C1 segment of cervical spinal cord (tissue), 14 donors: ENCODE measurements around the gene CLSTN2.
A peak's percentile ranks its signal among the peaks of the same experiment; 100 is the strongest.

Source experiments
- DNase-seq, 14 donors: peaks; one replicate each; lab custom pipeline; 2025; lab: John Stamatoyannopoulos, UW

Gene CLSTN2

DNA sequence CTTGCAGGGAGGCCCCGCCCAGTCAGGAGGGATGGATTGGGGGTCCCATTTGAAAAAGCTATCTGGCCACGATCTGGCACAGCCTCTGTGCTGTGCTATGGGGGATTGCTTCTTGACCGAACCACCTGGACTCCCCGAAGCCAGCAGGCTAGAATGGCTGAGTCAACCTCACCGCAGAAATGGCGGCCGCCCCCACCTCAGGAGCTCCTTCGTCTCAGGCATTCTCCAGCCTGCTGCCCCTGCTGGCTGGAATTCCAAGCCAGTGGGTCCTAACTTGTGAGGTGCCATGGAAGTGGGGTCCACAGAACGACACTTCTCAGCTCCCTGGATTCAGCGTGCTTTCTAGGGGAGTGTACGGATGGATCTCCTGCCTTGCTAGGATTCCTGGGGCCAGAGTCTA, 562.3 kb downstream of the CLSTN2 start:
- DNase-seq = no peak

DNA sequence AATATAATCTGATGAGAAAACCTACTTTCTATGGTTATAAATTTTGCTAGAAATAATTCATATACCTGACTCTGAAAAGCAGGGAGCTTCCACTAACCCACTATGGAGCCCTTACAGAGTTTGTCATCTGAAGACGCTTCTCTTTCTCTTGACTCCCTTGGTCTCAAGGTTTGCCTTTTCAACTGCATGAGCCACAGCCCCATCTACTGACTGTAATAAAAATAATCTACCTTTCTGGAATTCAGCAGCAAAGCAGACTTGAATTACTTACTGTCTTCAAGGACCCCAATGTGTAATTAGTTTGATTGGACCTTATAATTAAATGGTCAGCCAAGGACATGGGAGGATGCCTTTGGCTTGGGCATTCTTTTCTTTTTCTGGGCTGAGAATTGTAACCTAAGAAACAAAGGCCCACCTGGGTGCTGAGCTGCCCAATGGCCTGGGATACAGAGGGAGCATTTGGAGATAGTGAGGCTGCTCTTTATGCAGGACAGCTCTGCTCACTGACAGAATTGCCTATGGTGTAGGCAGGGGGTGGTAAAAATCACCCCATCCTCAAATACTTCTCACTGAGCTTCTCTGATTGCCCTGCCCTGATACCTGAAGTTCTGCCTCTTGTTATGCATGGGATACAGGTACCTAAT, 564.3 kb downstream of the CLSTN2 start:
- no peak for DNase-seq

DNA sequence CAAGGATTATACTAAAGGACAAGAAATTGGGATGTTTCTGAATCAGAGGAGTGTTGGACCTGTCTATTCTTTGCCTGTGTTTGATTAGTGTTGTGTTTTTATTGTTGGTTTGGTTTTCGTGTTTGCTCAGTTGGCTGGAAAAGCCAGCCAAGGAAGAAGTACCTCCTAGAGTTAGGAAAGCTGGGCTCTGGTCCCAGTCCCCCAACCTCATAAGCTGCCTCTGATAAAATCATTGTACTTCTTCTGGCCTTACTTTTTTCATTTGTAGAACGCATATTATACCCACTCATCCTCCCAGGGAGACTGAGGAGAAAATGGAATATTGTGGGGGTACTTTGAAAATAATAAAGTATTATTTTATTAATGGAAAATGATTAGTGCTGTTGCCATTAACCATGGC, 565.5 kb downstream of the CLSTN2 start:
- no peak for DNase-seq

DNA sequence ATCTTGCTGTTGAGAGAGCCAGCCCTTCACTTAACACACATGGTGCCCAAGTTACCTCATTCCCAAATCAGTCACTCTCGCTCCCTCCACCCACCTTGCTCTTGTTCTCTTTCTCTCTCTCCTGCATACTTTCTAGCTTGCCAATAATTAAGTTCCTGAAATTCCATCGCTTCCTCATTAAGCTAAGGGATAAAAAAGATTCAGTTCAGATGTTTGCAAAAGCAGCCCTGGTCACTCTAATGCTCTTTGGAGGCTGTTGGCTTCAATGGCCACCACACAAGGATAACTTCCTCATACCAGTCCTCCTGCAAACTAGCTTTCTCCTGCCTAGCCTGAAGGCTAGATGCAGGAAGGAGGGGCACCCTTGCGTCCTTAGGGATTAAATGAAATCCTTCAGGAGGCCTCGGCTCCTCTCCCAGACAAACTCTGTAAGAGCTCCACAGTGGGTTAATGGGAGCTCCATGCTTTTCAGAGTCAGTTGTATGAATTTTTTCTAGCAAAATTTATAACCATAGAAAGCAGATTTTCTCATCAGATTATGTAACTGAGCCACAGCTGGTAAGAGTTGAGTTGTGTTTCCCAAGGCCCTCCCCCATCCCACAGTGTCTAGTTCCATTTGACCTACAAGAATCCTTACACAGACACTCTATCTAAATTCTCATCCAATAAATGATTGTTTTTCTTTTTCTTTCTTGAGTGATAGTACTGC, 566.2 kb downstream of the CLSTN2 start:
- DNase-seq = no peak

DNA sequence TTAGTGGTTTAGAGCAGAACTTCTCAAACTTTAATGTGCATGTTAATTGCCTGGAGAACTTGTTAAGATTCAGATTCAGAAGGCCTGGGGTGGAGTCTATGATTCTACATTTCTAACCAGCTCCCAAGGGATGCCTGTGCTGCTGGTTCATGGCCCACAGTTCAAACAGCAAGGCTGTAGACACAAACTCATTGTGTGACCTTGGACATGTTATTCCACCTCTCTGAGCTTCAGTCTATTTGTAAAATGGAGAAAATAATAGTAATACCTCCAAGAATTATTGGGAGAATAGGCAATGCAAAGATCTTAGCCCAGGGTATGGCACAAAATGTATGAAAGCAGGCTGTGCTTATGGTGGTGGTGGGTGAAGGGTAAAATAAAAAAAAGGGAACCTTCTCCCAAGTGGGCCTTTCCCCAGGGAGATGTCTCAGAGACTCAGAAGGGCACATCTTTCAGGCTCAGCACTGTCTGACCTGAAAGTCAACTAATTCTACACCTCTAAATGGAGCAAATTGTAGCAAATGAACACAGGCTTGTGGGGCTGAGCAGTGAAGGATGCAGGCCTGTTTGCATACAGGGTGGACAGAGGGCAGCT, 566.9 kb downstream of the CLSTN2 start:
- DNase-seq = no peak

DNA sequence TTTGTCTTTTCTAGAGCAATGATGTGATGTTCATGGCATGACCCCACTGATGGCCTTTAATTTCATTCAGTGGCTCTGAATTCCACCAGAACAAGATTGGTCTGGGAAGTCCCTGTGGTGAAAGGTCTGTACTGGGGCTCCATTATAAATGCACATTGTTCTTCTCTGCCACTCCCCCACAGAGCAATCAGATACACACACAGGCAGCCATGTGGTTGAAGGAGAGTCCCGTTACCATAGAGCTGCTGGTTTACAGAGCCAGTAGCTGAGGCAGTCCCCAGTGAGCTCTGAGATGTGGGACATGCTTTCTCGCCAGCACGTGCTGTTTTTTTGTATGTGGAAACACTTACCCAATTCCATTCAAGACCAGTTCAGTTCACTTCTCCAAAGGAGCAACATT, 570.2 kb downstream of the CLSTN2 start:
- peak in 3 of 14 donors; percentile 2 to 10 (median 10) for DNase-seq

DNA sequence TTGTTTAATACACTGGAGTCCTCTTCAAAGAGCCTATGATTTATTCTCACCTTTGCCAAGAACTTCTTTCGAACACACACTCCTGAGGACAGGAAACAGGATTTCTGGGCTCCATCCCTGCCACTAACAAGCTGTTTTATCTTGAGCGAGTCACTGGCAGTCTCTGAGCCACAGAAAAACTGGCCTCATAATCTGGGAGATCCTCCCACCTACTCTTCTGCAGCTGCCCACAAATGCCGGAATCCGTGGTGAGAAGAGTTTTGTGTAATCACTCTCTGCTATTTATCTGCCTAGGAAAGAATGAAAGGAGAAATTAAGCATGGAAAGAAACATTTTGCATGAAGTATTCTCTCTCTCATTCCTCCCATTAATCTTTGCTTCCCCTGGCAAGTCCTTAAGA, 570.9 kb downstream of the CLSTN2 start:
- no peak for DNase-seq

DNA sequence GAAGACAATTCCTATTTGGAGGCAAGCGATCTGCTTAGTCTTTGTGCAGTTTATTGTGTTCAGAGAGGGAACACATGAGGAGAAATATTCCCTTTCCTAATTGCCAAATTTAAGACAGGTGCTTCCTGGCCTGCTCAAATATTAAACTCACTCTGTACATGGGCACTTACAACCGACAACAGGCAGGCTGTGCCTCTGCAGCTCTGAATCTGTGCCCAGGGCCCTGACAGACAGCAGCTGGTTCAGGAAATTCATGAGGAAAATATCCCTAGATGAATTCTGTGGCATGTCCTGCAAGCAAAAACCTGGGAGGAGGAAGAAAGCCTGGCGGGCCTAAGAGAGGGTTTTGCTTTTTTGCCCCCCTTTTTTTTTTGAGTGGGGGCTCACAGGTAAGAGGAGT, 573.6 kb downstream of the CLSTN2 start:
- no peak for DNase-seq

DNA sequence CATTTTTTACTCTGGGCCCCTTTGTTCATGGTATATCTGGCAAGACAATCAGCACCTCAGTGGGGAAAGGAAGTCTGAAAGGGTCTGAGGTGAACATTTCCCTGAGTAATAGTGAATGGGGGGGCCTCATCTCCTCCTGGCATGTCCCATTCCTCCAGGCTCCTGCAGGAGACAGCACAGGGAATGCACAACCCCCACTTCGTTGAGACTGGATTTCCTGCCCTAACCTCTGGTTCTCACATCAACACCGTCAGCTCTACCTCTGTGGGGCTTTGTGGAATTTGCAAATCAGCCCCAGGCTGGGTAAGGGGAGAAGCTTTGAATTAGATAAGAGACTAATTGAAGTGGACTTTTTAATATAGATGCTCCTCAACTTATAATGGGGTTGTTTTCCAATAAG, 574.5 kb downstream of the CLSTN2 start:
- DNase-seq = no peak

DNA sequence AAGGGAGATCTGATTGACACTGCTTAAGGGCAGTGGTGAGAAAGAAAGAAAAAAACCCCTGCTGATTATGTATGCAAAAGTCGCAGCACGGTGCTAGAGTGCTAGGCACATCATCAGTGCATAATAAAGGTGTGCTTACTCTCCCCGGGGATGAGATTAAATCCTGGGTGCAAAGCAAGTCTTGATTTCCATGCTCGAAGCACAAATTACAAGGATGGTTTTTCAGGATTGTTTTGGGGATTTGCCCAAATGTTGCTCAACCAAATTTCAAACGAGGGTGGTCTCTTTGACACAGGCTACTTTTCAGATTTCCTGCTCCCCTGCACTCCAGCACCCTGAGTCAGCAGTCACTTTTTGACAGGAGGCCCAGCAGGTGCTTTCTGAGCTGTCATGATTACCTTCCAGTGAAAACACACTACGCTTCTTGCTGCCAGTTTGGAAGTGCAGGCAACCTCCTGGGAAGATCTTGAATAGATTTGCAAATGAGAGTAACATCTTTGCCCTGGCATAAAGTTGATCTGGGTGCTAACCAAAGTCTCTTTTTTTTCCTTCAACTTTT, 575.4 kb downstream of the CLSTN2 start:
- no peak for DNase-seq

DNA sequence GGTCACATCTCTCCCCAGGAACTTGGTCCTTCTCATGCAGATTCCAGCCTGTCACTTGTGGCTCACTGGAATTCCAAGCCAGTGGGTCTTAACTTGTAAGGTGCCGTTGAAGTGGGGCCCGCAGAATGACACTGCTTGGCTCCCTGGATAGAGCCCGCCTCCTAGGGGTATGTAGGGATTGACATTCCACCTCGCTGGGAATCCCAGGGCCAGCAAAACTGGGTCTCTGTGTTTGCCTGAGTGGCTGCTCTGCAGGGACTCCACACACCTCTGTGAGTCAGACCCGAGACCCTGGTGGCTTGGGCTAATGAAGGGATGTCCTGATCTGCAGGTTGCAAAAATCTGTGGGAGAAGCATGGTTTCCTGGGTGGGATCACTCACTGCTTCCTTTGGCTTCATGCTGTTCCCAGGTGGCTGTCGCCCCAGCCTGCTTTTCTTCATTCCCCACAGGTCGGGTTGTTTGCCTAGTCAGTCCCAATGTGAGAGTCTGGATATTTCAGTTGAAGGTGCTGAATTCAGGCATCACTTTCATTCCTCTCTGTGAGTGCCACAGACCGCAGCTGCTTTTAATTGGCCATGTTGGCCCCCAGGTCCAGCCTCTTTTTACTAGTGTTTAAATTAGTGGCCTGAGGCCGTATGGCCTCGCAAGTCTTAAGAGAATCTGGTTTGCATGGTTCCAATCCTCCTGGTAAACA, 586.9 kb downstream of the CLSTN2 start:
- no peak for DNase-seq

DNA sequence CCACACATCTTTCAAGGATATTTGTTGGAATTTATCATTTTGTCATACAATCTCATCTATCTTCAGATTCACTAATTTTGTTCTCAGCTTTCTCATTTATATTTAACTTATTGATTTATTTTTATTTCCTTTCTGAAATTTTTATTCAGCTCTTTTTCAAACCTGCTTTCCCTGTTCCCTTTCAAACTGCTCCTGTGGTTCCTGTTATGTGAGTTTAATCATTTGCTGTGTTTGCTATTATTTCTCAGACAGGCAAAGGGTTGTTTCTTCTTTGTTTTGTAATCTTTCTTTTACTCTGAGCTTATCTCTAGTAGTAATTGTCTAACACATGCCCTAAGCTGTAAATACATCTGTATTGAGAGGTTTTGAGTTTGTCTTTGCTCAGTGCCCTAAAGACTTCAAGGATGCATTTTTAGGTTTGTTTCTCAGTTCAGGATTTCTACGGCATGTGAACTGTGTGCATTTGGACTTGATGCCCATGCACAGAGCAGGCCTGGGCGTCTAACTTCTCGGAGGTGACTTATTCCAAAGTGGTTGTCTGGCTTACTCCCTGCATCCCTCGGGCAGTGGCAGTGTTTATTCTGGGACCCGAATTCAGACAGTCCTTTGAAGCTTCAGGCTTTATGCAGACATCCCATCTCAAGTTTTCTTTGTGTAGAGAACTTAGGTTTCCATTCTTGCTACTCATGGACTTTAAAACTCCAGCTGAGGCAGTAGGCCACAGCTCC, 587.8 kb downstream of the CLSTN2 start:
- no peak for DNase-seq

DNA sequence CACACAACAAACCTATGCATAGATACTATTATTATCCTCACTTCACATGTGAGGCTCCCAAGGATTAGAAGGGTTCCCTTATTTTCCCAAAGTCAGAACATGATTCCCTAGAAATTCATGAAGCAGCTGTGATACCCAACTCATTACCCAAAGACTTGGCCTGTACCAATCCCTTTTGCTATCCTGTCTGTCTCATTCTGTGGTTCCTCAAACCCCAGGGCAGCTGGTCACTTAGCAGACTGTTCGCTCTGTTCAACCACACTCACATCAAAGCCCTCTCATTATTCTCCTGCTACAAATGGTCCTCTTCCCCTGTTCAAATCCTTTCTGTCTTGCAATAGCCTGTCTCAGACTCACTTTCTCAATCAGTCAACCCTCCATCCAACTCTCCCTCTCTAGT, 588.6 kb downstream of the CLSTN2 start:
- DNase-seq = no peak

DNA sequence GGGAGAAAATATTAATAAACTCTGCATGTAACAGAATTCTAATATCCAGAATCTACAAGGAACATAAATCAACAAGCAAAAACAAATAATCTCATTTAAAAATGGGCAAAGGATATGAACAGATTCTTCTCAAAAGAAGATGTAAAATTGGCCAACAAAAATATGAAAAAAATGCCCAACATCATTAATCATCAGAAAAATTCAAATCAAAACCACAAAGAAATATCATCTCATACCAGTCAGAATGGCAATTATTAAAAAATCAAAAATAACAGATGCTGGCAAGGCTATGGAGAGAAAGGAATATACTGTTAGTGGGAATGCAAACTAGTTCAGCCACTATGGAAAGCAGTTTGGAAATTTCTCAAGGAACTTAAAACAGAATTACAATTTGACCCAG, 592.2 kb downstream of the CLSTN2 start:
- no peak for DNase-seq

DNA sequence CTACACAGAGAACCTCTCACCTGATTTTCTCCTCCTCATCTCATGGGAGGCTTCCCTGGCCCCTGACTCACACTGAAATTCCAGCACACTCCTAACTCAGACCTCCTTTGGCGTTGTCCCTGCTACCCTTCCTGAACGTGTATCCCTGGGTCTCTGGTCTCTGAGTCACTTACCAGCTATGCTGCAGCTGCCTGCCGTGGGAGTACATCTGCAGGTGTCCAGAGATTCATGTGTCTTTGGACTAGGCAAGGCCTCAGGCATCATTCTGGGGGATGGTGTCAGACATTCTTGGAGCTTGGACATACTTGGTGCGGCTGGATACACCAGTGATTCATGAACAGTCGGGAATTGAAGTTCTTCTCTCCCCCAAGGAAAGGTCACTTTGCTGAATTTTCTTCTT, 594.1 kb downstream of the CLSTN2 start:
- DNase-seq = no peak

DNA sequence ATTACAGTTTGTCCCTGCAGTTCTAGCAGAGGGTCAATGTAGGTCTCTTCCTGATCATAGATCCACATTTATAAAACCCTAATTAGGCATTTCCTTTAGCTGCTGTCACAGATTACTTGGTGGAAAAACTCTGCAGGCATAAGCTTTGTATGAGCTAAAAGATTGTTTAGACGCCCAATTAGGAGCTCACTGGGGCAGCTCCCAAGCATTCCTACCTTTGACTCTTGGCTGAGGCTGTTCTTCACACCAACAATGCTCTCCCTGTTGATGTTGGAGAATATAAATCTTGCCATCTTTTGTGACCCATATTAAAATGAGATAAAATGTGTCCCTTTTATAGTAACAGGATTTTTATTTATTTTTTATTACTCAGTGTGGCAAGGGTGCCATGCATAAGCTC, 594.6 kb downstream of the CLSTN2 start:
- no peak for DNase-seq

DNA sequence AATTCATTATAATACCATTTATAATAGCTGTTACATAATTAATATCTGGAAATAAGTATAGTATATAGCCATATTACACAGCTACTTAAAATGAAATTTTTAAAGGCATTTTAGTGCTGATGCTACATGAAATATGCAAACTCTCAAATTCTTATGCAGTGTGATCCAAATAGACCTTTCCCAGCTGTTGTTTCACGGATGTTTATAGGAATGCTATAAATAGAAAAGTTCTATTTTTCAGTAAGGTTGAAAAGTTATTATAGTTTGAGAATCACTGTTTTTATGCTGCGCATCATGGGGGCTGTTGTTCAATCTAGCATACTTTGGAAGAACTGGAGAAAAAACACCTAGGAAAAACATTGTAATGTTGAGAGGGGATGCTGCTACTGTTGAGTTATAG, 595.1 kb downstream of the CLSTN2 start:
- no peak for DNase-seq

DNA sequence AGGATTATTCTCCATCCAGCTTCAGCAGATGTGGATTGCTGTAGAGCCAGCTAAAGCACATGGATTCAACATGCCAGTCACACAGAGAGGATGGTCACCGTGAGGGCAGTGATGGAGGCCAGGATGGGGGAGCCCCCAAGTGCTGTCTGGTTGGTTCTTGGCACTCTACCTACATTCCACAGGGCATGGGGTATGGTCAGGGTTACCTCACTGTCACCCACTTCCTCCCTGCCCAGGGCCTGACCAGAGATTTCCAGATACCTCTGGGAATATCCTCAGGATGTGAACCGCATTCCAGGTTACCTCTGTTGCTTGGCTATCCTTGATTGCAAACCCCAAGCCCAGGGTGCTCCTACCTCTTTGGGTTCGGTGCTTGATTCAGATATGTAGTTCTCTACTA, 595.6 kb downstream of the CLSTN2 start:
- no peak for DNase-seq

DNA sequence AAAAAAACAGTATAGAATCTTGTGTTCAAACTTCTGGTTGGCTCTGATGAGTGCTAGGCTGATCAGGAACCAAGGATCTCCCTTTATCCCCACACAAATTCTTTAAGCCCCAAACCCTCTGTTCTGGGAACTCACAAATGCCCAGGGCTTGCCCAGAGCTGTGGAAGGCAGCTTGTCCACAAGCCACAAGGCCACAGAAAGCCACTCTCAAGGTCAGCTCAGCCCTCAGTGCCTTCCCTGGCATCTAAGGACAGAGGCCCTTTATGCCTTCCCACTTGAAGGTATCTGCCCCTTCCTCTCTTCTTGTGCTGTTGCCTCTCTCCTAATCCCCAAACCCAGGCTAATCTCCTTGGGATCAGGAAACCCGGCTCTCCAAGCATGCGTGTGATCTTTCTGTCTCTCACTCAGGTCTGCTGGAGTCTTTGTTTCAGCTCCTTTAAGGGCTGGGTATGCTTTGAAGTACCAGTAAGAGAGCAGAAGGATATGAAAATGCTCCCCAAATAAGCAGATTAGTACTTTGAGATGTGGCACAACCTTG, 597.9 kb downstream of the CLSTN2 start:
- DNase-seq = no peak

DNA sequence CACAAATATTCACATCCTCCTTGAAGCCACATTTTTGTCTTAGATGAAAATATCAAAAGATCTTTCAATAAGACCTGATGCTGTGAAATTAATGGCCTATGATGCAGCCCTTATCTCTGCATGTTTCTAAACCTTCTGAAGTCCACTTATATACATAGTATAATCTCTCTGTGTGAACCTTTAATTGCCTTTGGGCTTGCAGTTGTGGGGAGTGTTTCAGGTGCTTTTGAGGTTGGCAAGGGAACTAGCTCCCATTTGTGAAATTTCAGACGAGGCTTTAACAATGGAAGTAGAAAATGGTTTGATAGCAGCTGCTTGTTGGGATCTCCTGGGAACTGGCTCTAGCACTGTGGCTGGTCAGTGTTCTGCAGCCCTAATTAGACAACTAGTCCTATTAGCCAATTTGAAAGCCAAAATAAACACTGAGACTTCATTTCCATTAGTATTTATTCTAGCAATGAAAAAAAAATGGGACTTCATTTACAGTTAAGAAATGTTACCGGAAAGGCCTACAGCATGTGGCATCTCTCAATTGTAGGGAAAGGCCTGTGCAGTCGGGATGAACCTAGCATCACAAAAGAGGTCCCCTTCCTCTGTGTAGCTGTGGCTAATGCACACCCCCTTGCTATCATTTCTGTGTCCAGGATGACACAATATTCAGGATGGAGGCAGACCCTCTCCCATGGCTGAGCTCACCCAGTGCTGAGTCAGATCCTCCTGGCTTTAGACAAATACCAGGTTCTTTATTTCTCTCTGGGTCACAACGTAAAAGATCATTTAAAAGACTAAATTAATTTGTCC, 602.1 kb downstream of the CLSTN2 start:
- no peak for DNase-seq

DNA sequence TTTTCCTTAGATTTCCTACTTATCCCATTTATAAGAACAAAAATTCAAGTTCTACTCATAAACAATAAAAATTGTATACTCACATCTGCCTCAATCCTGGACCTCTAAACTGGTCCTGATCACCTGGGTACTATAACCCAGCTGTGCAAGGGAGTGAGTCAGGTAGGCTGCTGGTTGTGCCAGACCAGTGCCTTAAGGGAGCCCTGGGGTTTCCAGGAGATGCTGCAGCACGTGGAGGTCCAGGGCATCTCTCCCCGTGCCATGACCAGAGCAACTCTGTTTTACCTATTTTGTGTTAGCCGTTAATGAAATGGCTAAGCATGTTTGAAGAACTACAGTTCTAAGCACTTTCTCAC, 602.7 kb downstream of the CLSTN2 start:
- DNase-seq = no peak
